GM19193 (cell line): ENCODE measurements around the gene PRKG1.

Experiments used
- POLR2A ChIP-seq: IDR thresholded peaks from 4 replicates; pipeline ENCODE4 v1.6.1; 2011; ENCODE audit not compliant: insufficient read depth, insufficient read length; ENCODE audit errors: extremely low read depth

PRKG1 gene

DNA sequence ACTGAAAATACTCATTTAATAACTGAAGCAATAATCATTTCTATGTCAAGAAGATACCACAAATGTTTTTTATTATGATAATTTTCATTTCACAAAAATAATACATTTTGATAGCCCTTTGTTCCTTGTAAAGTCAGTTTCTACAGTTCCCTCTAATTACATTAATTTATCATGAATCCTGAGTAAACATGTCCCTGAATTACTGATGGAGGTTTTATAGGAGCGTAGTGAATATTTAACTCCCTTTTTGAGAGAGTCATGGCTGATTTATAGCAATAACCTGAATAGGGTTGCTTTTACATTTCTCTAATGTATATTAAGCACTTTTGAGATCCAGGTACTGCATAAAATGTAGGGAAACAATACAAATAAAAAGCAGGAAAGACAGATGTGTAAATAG lies 1023.8 kb downstream of the PRKG1 start:
- no peak for TF ChIP-seq POLR2A

DNA sequence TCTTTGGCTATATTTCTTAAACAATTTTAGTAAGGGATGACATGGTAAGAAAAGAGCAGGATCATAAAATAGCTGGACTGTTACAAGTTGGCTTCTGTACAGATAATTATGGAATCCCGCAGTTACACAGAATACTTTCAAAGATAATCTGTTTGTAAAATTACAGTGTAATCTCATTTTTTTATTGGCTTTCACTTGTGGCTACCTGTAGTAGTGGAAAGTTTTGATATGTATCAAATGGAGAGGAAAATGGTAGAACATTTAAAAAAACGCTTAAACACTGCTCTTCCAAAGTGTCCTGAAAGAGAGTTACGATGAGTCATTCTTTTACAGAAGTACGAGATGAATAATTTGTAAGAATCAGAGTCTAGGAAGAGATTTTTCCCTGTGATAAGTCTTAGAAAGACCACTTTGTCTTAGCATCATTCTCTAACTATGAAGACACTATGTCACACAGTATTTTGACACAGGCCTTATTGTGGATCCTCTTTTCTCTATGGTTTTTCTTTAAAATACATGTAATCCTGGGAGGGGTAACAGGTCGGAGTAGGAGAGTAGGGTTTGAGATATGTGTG lies 1024.8 kb downstream of the PRKG1 start:
- TF ChIP-seq POLR2A: no peak

DNA sequence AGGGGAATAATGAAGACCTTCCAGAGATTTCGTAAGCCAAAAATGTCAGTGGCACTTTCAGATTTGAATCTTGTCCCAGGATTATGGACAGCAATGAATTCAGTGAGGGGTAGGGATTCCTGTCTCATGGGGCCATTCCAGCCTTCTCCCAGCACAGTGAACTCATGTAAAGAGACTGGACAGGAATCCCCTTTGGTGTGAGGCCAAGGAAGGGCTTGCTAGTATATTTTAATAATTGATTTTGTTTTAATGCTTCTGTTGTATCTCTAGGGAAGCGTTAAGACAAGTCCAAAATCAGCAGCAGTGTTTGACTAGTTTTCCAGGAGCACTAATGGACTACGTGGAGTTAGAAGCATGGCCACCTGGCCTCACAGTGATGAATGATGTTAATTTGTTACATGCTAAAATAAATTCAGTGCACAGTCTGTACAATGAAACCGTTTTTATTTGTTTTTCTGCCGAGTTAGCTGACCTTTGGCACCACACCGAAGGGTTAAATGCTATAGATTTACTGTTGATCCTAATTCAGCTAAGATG lies 1025.8 kb downstream of the PRKG1 start:
- no peak for TF ChIP-seq POLR2A

DNA sequence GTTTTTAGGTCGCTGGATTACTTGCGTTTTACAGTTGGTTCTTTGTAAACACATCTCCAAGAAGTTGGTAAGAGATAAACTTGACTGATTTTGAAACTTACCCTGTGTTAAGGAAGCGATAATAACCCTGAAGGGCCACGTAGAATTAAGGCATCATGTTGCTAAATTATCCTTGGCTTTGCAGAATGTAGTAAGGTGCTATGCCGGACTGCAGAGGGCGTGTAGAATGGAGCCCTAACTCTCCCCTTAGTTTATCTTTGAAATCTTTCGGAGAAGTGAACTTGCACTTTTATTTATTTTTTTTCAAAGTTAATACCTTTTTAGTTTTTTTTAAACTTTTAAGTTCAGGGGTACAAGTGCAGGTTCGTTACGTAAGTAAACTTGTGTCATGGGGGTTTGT lies 1031.0 kb downstream of the PRKG1 start:
- TF ChIP-seq POLR2A: no peak

DNA sequence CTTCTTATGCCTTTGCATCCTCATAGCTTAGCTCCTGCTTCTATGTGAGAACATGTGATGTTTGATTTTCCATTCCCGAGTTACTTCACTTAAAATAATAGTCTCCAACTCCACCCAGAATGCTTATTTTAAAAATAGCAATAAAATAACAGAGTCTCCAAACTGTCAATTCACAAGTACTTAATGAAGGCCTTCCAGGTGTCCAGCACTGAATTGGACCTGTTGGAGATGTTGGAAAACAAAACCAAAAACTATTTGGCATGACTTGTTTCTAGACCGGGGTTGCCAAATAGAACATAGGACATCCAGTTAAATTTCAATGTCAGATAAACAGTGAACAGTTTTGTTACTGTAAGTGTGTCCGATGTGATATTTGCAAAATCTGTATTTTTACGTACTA lies 1031.7 kb downstream of the PRKG1 start:
- no peak for TF ChIP-seq POLR2A

DNA sequence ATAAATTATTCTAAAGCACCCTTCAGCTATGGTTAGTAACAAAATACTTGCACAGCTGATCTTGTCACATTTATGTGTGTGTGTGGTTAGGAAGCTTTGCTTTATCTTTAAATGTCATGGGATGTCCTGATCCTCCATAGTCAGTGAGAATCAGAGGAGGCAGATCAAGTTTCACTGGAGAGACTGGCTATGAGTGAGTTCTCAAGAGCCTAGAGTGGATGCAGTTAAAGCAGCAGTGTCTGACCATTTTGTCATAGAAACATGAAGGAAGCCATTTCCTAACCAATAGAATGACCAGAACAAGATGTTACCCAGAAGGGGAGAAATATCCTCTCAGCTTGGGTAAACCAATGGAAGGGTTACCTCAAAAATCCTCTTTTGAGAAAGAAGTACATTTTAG lies 1032.6 kb downstream of the PRKG1 start:
- no peak for TF ChIP-seq POLR2A

DNA sequence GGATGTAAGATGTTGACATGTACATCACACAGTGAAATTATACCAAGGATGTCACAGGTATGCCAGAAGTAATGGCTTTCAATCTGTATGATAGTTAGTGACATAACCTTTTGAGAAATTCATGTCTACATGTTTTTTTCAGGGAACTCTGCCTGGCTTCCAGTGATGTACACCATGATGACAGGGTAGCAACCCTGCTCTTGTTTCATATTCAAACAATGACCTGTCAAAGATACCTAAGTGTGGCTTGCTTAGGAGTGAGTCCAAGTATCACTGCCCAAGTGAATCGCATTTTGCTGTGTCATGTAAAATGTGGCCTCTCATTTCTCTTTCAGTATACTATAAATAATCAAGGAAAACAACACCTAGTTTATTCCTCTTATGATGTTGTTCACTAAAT lies 1033.9 kb downstream of the PRKG1 start:
- no peak for TF ChIP-seq POLR2A

DNA sequence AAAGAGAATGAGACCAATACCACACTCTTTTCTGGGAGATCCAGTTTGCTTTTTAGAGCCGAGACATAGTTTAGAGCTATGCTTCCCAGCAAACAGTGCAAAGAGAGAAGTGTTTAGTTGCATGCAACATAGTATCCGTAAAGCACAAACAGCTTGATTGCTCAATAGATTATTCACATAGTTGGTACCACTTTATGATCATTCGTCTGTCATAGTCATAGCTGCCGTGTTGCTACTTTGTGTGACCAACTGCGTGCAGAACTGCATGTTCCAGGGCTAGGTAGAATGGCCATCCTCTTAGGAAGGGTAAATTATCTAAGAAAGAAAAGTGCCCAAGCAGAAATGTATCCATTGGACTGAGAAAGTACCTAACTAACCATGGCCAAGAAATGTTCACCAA lies 1036.3 kb downstream of the PRKG1 start:
- TF ChIP-seq POLR2A: no peak

DNA sequence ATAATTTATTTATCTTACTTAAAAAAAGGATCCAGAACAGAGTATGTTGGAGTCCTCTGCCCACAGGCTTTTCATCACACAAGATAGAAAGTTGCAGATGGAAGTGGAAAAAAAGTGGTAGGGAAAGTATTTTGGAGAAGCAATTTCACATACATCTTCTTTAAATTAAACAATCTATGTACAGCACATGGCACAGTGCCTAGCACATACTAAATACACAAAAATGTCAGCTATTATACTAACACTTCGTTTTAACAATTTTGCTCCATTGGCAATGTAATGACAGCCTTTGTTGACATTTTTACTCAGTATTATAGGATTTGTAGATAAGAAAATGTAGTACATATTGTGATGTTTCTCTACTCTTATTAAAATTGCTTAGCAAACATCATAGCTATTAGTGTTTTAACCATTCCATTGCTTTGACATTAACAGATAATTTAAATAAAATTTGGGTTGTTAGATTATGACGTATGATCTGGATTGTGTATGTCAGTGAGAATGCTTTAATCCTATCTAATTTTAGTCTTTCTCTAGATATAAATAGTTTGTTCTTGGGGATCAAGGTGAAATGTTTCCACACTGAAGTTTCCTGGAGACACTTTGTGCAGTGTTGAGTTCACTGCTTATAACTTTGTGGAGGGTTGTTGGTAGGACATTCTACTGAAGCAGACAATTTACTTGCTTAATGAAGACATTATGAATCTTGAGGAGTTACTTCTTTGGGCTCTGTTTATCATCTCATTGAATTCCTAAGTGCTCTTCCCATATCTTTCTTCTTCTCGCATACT lies 1037.0 kb downstream of the PRKG1 start:
- no peak for TF ChIP-seq POLR2A

DNA sequence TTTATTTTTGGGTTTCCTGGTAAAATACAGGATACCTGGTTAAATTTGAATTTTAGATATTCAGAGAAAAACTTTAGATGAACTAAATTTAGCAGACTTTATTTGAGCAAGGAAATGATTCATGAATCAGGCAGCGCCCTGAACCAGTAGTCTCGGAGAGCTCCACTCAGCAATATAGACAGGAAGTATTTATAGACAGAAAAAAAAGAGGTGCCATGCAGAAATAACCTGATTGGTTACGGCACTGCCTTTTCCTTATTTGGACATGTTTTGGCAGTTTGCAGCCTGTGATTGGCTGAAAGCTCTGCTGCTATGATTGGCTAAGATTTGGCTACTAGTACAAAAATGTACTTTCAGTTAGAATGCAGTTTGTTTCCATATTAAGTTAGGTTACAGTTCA lies 1041.5 kb downstream of the PRKG1 start:
- TF ChIP-seq POLR2A: no peak

DNA sequence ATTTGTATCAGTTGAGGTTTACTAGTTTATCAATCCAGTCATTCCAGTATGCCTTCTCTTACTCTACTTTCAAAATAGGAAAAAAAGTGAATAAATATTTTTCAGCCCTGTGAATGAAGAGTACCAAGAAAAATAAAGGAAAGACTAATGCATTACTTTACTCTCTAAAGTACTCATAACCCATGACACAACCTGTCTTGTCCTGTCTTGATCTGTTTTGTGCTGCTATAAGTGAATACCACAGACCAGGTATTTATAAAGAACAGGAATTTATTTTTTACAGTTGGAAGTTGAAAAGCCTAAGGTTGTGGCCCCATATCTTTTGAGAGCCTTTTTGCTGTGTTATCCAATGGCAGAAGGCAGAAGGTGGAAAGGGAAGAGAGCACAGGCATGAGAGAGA lies 1045.2 kb downstream of the PRKG1 start:
- TF ChIP-seq POLR2A: no peak

DNA sequence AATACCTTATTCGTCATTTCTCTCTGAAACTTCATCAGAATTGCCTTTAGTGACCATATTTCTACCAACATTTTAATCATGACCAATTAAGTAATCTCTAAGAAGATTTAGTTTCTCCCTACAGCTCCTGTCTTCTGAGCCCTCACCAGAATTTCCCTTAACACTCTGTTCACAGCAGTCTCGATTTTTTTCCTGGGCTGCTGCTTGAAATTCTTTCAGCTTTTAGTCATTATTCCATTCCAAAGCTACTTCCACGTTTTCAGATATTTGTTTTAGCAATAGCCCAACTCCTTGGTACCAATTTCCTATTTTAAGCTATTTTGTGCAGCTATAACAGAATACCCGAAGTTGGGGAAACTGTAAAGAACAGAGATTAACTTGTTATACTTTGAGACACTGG lies 1047.4 kb downstream of the PRKG1 start:
- no peak for TF ChIP-seq POLR2A

DNA sequence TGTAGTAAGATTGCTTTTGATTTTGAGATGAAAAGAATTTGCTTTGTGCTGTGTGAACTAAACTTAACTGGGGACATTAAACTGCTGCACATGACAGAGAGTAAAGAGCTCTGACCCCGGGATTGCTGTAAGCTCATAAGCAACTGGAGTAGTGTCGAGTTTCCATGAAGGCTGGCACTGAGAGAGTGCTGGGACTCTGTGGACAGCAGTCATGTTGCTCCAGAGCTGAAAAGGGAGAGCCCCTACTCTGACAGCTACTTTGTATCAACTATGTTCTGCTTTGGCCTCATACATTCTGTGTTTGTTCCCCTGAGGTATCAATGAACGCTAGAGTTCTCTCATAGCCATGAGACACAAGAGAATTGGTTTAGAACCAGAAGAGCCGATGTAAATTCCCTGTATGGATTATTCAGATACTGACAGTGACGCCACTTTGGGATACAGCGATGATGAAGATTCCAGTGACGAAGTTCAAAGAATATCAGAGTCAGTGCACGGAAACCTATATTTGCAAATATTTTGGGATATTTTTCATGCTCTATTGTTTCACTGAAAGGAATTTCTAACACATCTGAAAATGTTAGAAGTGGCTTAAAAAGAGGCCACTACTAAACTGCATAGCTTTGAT lies 1053.9 kb downstream of the PRKG1 start:
- TF ChIP-seq POLR2A: no peak

DNA sequence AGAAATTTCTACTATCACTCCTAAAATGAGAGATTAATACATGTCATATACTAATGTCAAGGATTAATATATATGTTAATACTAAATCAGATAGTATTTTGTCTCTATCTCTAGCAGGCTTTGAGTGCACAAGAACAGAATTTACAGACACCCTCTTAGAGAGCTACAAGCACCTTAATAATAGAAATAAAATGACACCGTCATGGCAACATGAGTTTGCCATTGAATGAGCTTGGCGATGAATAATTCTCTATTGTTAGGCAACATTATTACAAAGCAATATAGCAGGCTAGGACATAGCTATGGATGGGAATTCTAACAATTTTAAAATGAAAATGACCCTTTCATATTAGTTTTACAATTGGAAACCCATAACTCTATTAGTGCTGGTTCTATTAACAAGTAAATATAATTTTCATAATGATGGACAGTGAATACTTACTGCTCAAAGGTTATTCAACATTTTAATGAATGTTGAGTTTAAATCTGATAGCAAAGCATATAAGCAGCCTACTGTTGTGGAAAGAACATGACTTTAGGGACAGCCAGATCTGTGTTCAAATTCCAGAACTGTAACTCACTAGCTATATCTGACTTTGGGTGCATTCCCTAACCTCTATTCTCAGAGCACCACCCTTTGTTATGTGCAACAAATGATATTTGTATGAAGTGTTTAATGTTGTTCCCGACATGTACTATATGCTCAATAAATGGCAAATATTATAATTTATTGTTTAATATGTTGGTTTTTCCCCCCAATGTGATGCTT lies 1055.3 kb downstream of the PRKG1 start:
- no peak for TF ChIP-seq POLR2A

DNA sequence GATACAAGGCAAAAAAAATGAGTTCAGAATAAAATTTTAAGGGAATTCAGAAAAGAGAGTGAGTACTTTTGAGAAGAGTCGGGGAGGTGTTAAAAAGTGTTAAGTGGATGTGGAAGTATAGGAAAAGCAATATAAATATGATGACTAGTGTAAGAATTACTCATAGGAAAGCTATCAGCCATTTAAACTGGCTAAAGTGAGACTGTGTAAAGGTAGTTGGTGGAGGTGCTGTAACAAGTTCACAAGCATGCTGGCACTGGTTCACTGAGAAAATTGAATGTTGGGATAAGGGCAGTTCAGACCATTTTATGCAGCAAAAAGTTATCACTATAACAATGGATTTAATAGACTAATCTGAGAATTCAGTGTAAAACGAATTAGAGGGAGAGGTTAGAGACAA lies 1060.8 kb downstream of the PRKG1 start:
- TF ChIP-seq POLR2A: no peak
